Osteocyte (in vitro differentiated cells): ENCODE data around the gene FETUB. TPM values are rescaled to one million over a fixed set of nuclear protein-coding genes. Genes with fewer than 3 reads are reported as not detected.

Experiments
- DNase-seq: peaks from one replicate; pipeline ENCODE4 v3.0.0; 2021; ENCODE audit warnings: mixed read lengths; ENCODE audit not compliant: unreplicated experiment; ENCODE audit errors: extremely low spot score
- H3K27ac Mint-ChIP-seq: one replicate; pipeline ENCODE4 v1.8.0; 2021; ENCODE audit warnings: mild to moderate bottlenecking, mixed read lengths; ENCODE audit not compliant: unreplicated experiment
- H3K27me3 Mint-ChIP-seq: one replicate; pipeline ENCODE4 v1.8.0; 2021; ENCODE audit warnings: mixed read lengths; ENCODE audit not compliant: unreplicated experiment
- H3K36me3 Mint-ChIP-seq: one replicate; pipeline ENCODE4 v1.8.0; 2021; ENCODE audit warnings: mixed read lengths; ENCODE audit not compliant: unreplicated experiment
- H3K4me1 Mint-ChIP-seq: one replicate; pipeline ENCODE4 v1.8.0; 2021; ENCODE audit warnings: mixed read lengths; ENCODE audit not compliant: unreplicated experiment
- H3K4me3 Mint-ChIP-seq: one replicate; pipeline ENCODE4 v1.8.0; 2021; ENCODE audit warnings: mild to moderate bottlenecking, moderate library complexity, mixed read lengths; ENCODE audit not compliant: unreplicated experiment
- H3K9me3 Mint-ChIP-seq: one replicate; pipeline ENCODE4 v1.8.0; 2021; ENCODE audit warnings: mixed read lengths; ENCODE audit not compliant: unreplicated experiment
- CTCF ChIP-seq: fragments of 200-600 bp; sonication (generic); IDR thresholded peaks from 2 replicates; pipeline ENCODE4 v1.5.0; 2021; ENCODE audit warnings: antibody characterized with exemption, mild to moderate bottlenecking, moderate library complexity
- total RNA-seq: library from RNA; stranded (reverse); gene quantifications from 2 replicates; pipeline ENCODE4 v1.2.1, GENCODE V29; 2021

Gene FETUB
- total RNA-seq, 1 donor from 2014 or later: not detected

GRCh38 chr3:186614597-186615483, 25.4 kb upstream of the FETUB start:
- Mint-ChIP-seq H3K27ac (no peak overlapping the region), H3K27me3 (peaks cover 27% of the 10 kb centered on the region), H3K9me3 (no peaks in the 10 kb centered on the region)

GRCh38 chr3:186616299-186616617, 23.9 kb upstream of the FETUB start:
- H3K36me3 Mint-ChIP-seq: no peaks in the 10 kb centered on the region
- no peak for DNase-seq
- no peak for TF ChIP-seq CTCF
- H3K4me3 Mint-ChIP-seq: no peak overlapping the region
- peaks cover 31% of the 10 kb centered on the region for H3K27me3 Mint-ChIP-seq
- no peaks in the 10 kb centered on the region for H3K9me3 Mint-ChIP-seq
- H3K4me1 Mint-ChIP-seq: peaks cover 20% of the 10 kb centered on the region
- no peak overlapping the region for H3K27ac Mint-ChIP-seq

More at GRCh38 chr3:186614597-186615483, 25.4 kb upstream of the FETUB start:
- H3K36me3 Mint-ChIP-seq: no peaks in the 10 kb centered on the region
- H3K4me1 Mint-ChIP-seq: peaks cover 20% of the 10 kb centered on the region
- H3K4me3 Mint-ChIP-seq: no peak overlapping the region
- peak; percentile 96 for TF ChIP-seq CTCF
- peak; percentile 91 for DNase-seq

- peak overlapping the region; percentile 56 for H3K4me3 Mint-ChIP-seq
- peak; percentile 92 for DNase-seq
- no peaks in the 10 kb centered on the region for H3K36me3 Mint-ChIP-seq
- TF ChIP-seq CTCF: peak; percentile 92
- H3K9me3 Mint-ChIP-seq: no peaks in the 10 kb centered on the region
- peaks cover 28% of the 10 kb centered on the region for H3K27me3 Mint-ChIP-seq
- no peak overlapping the region for H3K27ac Mint-ChIP-seq
- peaks cover 20% of the 10 kb centered on the region for H3K4me1 Mint-ChIP-seq
These were observed 22.9 kb upstream of the FETUB start for GRCh38 chr3:186617036-186617946.

- Mint-ChIP-seq H3K4me1 (peaks cover 17% of the 10 kb centered on the region), H3K9me3 (no peaks in the 10 kb centered on the region)
- DNase-seq: no peak
These were observed 21.8 kb upstream of the FETUB start for GRCh38 chr3:186618318-186618938.

More at GRCh38 chr3:186618318-186618938, 21.8 kb upstream of the FETUB start:
- Mint-ChIP-seq H3K27me3 (peaks cover 27% of the 10 kb centered on the region), H3K4me3 (no peak overlapping the region), H3K36me3 (no peaks in the 10 kb centered on the region), H3K27ac (no peak overlapping the region)
- TF ChIP-seq CTCF: no peak
